Measurements from ENCODE around the gene ATOH8.
A peak's percentile ranks its signal among the peaks of the same experiment; 100 is the strongest.

- TF ChIP-seq CTCF (IDR thresholded peaks at IDR 0.05) (no peak), POLR2AphosphoS5 (IDR thresholded peaks at IDR 0.05) (peak; percentile 90 to 98 (median 95)), POLR2A (IDR thresholded peaks at IDR 0.05) (no peak)
Observed at GRCh38 chr2:85705680-85706039, 48.1 kb upstream of the ATOH8 start.
